Sigmoid colon (tissue), 3 donors: ENCODE data around the gene GRB7.

Experiments
- POLR2A ChIP-seq, 2 donors: fragments of 450-650 bp; IDR thresholded peaks; one replicate each; pipeline ENCODE4 v1.6.1; 2016; ENCODE audit warnings: antibody characterized with exemption in 2 of 2, mild to moderate bottlenecking in 2 of 2, moderate library complexity in 2 of 2
- TF ChIP-seq, protein P1 (sequence below), 4 experiments: fragments of 450-650 bp in 3 of 4; fragments of 200-600 bp in 1 of 4; IDR thresholded peaks; one replicate each; pipeline ENCODE4 v1.5.1; 2016 to 2019; ENCODE audit warnings: antibody characterized with exemption in 4 of 4, mild to moderate bottlenecking in 3 of 4, moderate library complexity in 2 of 4

DNA sequence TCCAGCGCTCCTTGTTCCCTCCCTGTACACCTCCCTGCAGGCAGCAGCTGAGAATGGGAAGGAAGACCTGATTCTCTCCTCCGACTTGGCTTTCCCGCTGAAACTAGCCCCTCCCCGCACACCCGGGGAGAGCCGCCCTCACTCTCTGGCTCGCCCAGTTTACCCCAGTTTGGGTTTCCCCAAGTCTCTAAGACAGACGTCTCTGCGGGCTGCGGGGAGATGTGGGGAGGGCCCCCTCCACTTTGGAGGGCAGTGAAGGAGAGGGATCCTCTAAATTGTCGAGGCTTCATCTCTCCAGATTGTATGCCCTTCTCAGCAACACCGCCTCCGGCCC lies 797 bp downstream of the GRB7 start:
- TF ChIP-seq POLR2A (IDR thresholded peaks at IDR 0.05), result no peak
- TF ChIP-seq, protein P1, sequence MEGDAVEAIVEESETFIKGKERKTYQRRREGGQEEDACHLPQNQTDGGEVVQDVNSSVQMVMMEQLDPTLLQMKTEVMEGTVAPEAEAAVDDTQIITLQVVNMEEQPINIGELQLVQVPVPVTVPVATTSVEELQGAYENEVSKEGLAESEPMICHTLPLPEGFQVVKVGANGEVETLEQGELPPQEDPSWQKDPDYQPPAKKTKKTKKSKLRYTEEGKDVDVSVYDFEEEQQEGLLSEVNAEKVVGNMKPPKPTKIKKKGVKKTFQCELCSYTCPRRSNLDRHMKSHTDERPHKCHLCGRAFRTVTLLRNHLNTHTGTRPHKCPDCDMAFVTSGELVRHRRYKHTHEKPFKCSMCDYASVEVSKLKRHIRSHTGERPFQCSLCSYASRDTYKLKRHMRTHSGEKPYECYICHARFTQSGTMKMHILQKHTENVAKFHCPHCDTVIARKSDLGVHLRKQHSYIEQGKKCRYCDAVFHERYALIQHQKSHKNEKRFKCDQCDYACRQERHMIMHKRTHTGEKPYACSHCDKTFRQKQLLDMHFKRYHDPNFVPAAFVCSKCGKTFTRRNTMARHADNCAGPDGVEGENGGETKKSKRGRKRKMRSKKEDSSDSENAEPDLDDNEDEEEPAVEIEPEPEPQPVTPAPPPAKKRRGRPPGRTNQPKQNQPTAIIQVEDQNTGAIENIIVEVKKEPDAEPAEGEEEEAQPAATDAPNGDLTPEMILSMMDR (IDR thresholded peaks at IDR 0.05), result no peak
